Sigmoid colon (tissue), 7 donors: ENCODE measurements around the gene PLPP2. TPM values are rescaled to one million over a fixed set of nuclear protein-coding genes. Genes with fewer than 3 reads are reported as not detected.

ENCODE experiments used
- DNase-seq: peaks from one replicate; pipeline ENCODE4 v3.0.0-alpha.2; 2019
- H3K27ac ChIP-seq, 4 donors: fragments of 200-600 bp; sonication (generic); one replicate each; pipeline ENCODE4 v1.5.1; 2016 to 2019; ENCODE audit warnings: mild to moderate bottlenecking in 1 of 4
- H3K27me3 ChIP-seq, 3 donors: fragments of 200-600 bp; sonication (generic); one replicate each; pipeline ENCODE4 v1.5.1; 2019; ENCODE audit warnings: mild to moderate bottlenecking in 1 of 3
- H3K36me3 ChIP-seq, 4 donors: fragments of 200-600 bp; sonication (generic); one replicate each; pipeline ENCODE4 v1.5.1; 2016 to 2019
- H3K4me1 ChIP-seq, 4 donors: fragments of 200-600 bp; sonication (generic); one replicate each; pipeline ENCODE4 v1.5.1; 2017 to 2019
- H3K4me3 ChIP-seq, 4 donors: fragments of 200-600 bp; sonication (generic); one replicate each; pipeline ENCODE4 v1.5.1; 2017 to 2019; ENCODE audit warnings: mild to moderate bottlenecking in 2 of 4, moderate library complexity in 1 of 4
- H3K9me3 ChIP-seq, 4 donors: fragments of 200-600 bp in 3 of 4; sonication (generic) in 3 of 4; one replicate each; pipeline versions ENCODE4 v1.5.1 to v1.6.1; 2013 to 2019
- EP300 ChIP-seq, 4 donors: sonication (generic); formaldehyde crosslinking; IDR thresholded peaks; one replicate each; pipeline ENCODE4 v1.6.1; 2017; ENCODE audit warnings: antibody characterized with exemption in 4 of 4
- POLR2A ChIP-seq, 2 donors: fragments of 450-650 bp; IDR thresholded peaks; one replicate each; pipeline ENCODE4 v1.6.1; 2016; ENCODE audit warnings: antibody characterized with exemption in 2 of 2, mild to moderate bottlenecking in 2 of 2, moderate library complexity in 2 of 2
- POLR2AphosphoS5 ChIP-seq, 4 donors: sonication (generic); formaldehyde crosslinking; IDR thresholded peaks; one replicate each; pipeline ENCODE4 v1.6.1; 2017; ENCODE audit warnings: antibody characterized with exemption in 4 of 4
- WGBS, 2 donors: extraction: QIAGEN DNeasy Blood & Tissue Kit; methylation state at CpG; one replicate each; pipeline ENCODE4 v1.1.7; 2013; 5-methylcytosine and 5-hydroxymethylcytosine counted together
- intact Hi-C: fragments of 100-400 bp; cut with DNase I; formaldehyde crosslinking; loops from one replicate; pipeline ENCODE4 v1.15.1; 2023
- polyA plus RNA-seq, 3 donors: library from polyadenylated mRNA; stranded (reverse); fragments of 200-250 nt; gene quantifications; one replicate each; pipeline ENCODE4 v1.2.3, GENCODE V29; 2013
- total RNA-seq, 4 donors: library from RNA; depleted of rRNA; stranded (reverse); fragments of >200 nt; gene quantifications; one replicate each; pipeline ENCODE4 v1.1.0, GENCODE V29; 2016
- TF ChIP-seq, protein P1 (sequence below), 4 experiments: fragments of 450-650 bp in 3 of 4; fragments of 200-600 bp in 1 of 4; IDR thresholded peaks; one replicate each; pipeline ENCODE4 v1.5.1; 2016 to 2019; ENCODE audit warnings: antibody characterized with exemption in 4 of 4, mild to moderate bottlenecking in 3 of 4, moderate library complexity in 2 of 4
- donor health status: healthy with polysubstance abuse.
- donor health status: Bipolar disorder and iron deficiency.
- donor health status: healthy.

The PLPP2 gene
- total and polyA plus RNA-seq, 7 donors: 1.6 to 111 (median 3.6) TPM

- WGBS, 2 donors: 91 to 94% methylated on average over 20 of the region's 20 CpGs
These were observed 44.9 kb upstream of the PLPP2 start for GRCh38 chr19:336067-336614.

GRCh38 chr19:335486-336066, 44.4 kb upstream of the PLPP2 start:
- Histone ChIP-seq H3K9me3 (peaks cover 0 to 2% (median 1%) of the 10 kb centered on the region in 4 donors), H3K36me3 (peaks cover 7 to 30% (median 18%) of the 10 kb centered on the region in 4 donors), H3K4me1 (peaks cover 0 to 2% (median 0%) of the 10 kb centered on the region in 4 donors), H3K4me3 (no peak overlapping the region), H3K27me3 (no peaks in the 10 kb centered on the region), H3K27ac (no peak overlapping the region)
- TF ChIP-seq POLR2A (IDR thresholded peaks at IDR 0.05): no peak
- TF ChIP-seq EP300 (IDR thresholded peaks at IDR 0.05): no peak
- TF ChIP-seq, protein P1, sequence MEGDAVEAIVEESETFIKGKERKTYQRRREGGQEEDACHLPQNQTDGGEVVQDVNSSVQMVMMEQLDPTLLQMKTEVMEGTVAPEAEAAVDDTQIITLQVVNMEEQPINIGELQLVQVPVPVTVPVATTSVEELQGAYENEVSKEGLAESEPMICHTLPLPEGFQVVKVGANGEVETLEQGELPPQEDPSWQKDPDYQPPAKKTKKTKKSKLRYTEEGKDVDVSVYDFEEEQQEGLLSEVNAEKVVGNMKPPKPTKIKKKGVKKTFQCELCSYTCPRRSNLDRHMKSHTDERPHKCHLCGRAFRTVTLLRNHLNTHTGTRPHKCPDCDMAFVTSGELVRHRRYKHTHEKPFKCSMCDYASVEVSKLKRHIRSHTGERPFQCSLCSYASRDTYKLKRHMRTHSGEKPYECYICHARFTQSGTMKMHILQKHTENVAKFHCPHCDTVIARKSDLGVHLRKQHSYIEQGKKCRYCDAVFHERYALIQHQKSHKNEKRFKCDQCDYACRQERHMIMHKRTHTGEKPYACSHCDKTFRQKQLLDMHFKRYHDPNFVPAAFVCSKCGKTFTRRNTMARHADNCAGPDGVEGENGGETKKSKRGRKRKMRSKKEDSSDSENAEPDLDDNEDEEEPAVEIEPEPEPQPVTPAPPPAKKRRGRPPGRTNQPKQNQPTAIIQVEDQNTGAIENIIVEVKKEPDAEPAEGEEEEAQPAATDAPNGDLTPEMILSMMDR (IDR thresholded peaks at IDR 0.05): no peak
- TF ChIP-seq POLR2AphosphoS5 (IDR thresholded peaks at IDR 0.05): no peak
- DNase-seq: peak; percentile 50
- 93 to 94% methylated on average over 21 of the region's 21 CpGs for WGBS, 2 donors
- intact Hi-C loops: no loop called here

More at GRCh38 chr19:336067-336614, 44.9 kb upstream of the PLPP2 start:
- no peak overlapping the region for H3K4me3 ChIP-seq
- no peaks in the 10 kb centered on the region for H3K27me3 ChIP-seq
- H3K9me3 ChIP-seq: no peaks in the 10 kb centered on the region
- DNase-seq: peak; percentile 57
- H3K27ac ChIP-seq: no peak overlapping the region
- H3K36me3 ChIP-seq: peaks cover 2 to 25% (median 12%) of the 10 kb centered on the region in 4 donors
- intact Hi-C loops: no loop called here
- peaks cover 0 to 7% (median 4%) of the 10 kb centered on the region in 4 donors for H3K4me1 ChIP-seq
- TF ChIP-seq, protein P1 (IDR thresholded peaks at IDR 0.05): no peak
- no peak for TF ChIP-seq EP300 (IDR thresholded peaks at IDR 0.05)
- no peak for TF ChIP-seq POLR2AphosphoS5 (IDR thresholded peaks at IDR 0.05)
- TF ChIP-seq POLR2A (IDR thresholded peaks at IDR 0.05): no peak

DNA sequence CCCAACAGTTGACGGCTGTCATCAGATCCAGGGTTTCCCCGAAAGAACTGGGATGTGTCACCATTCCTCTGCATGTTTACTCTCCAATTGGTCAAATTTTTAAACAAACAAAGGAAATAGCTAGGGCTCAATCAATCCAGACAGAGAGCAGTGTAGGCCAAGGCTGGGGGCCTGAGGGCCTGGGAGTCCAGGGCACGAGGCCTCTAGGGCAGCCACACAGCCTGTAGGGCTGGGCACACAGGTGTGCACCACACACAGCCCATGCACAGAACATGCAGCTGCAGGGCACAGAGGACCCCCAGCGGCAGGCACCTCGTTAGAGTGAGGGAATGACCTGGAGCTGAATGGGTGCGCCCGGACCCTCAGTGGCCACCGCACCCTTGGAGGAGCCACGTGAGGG, 43.9 kb upstream of the PLPP2 start:
- no peak for DNase-seq
- Histone ChIP-seq H3K9me3 (peaks cover 0 to 4% (median 1%) of the 10 kb centered on the region in 4 donors), H3K27me3 (no peaks in the 10 kb centered on the region), H3K4me3 (no peak overlapping the region), H3K36me3 (peaks cover 8 to 35% (median 23%) of the 10 kb centered on the region in 4 donors), H3K4me1 (no peaks in the 10 kb centered on the region), H3K27ac (no peak overlapping the region)
- TF ChIP-seq POLR2A (IDR thresholded peaks at IDR 0.05) (no peak), EP300 (IDR thresholded peaks at IDR 0.05) (no peak), POLR2AphosphoS5 (IDR thresholded peaks at IDR 0.05) (no peak)
- TF ChIP-seq, protein P1 (IDR thresholded peaks at IDR 0.05): no peak
- intact Hi-C loops: no loop called here
- 83 to 91% methylated on average over 9 of the region's 9 CpGs for WGBS, 2 donors

DNA sequence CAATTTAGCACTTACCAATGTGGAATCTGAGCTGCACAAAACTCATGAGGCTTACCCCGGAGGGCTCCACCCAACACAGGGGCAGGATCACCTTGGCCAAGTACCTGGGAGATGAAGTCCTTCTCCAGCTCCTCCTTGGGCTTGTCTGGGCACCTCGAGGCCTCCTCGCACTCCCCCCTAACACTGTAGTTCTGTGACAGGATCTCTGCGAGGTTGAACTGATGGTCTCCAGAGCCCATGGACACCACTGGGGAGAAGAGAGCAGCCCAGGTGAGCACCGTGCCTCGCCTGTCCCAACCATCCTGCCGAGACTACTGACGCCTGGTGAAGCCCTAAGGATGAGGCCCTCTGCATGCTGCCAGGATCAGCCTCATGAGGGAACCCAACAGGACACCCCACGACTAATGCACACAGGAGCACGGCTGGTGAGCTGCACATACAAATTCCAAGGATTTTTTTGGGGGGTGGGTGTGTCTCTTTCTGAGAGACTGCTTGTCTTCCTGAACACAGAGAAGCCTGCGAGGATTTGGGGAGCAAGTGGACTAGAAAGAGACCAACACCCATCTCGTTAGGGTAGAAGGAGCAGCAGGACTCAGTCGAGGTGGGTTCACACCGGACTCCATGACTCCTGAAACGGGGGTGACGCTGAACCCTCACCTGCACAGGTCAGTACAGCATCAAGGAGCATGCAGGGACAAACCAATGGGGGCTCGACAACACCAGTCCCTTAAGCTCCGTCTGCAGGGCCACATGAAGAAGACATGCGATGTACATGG, 43.3 kb upstream of the PLPP2 start:
- Histone ChIP-seq H3K9me3 (peaks cover 0 to 4% (median 1%) of the 10 kb centered on the region in 4 donors), H3K27me3 (no peaks in the 10 kb centered on the region), H3K4me3 (no peak overlapping the region), H3K4me1 (no peaks in the 10 kb centered on the region), H3K36me3 (peaks cover 8 to 41% (median 26%) of the 10 kb centered on the region in 4 donors), H3K27ac (no peak overlapping the region)
- WGBS, 2 donors: 96% methylated on average over 19 of the region's 19 CpGs
- DNase-seq: peak; percentile 54
- intact Hi-C loops: no loop called here
- TF ChIP-seq, protein P1 (IDR thresholded peaks at IDR 0.05): no peak
- no peak for TF ChIP-seq POLR2AphosphoS5 (IDR thresholded peaks at IDR 0.05)
